ENCODE measurements around the gene NAGLU. TPM values are rescaled to one million over a fixed set of nuclear protein-coding genes. Genes with fewer than 3 reads are reported as not detected.

Gene NAGLU
- total and polyA plus RNA-seq, 2 of the 13 experiments (the other 11 are each of a cell fraction or from before 2014, with no cell fraction given): 28.2 to 40.1 TPM

- TF ChIP-seq MAX (IDR thresholded peaks at IDR 0.05) (peak; percentile 60; the same call in 1 of the 2 replicates), PTBP1 (IDR thresholded peaks at IDR 0.05; ENCODE audit: low read depth, low read length, poor library complexity, severe bottlenecking) (no peak), JUNB (CRISPR knock-in tag; IDR thresholded peaks at IDR 0.05; ENCODE audit: borderline replicate concordance) (peak; percentile 34; the same call in 1 of the 2 replicates), POLR2G (IDR thresholded peaks at IDR 0.05; ENCODE audit: low read depth, low read length) (peak; percentile 92), KDM6A (CRISPR knock-in tag; IDR thresholded peaks at IDR 0.05; ENCODE audit: low read depth) (no peak), TAF1 (CRISPR knock-in tag; IDR thresholded peaks at IDR 0.05) (peak; percentile 87), MBNL3 (CRISPR knock-in tag; conservative IDR thresholded peaks at IDR 0.05) (no peak), TRAFD1 (CRISPR knock-in tag; IDR thresholded peaks at IDR 0.05; ENCODE audit: borderline replicate concordance) (peak; percentile 61; the same call in 1 of the 2 replicates), ZNF513 (CRISPR knock-in tag; conservative IDR thresholded peaks at IDR 0.05) (no peak), MBD4 (IDR thresholded peaks at IDR 0.05; ENCODE audit: borderline replicate concordance, low read length) (no peak), MAF1 (CRISPR knock-in tag; IDR thresholded peaks at IDR 0.05; ENCODE audit: borderline replicate concordance) (peak; percentile 95; the same call in 1 of the 2 replicates), ZNF773 (CRISPR knock-in tag; IDR thresholded peaks at IDR 0.05; ENCODE audit: borderline replicate concordance) (no peak), ZNF891 (CRISPR knock-in tag; IDR thresholded peaks at IDR 0.05) (peak; percentile 80), HCFC1 (IDR thresholded peaks at IDR 0.05; ENCODE audit: low read depth, low read length) (peak; percentile 74), ZNF260 (CRISPR knock-in tag; IDR thresholded peaks at IDR 0.05; ENCODE audit: borderline replicate concordance, low read depth) (no peak), ZNF101 (CRISPR knock-in tag; IDR thresholded peaks at IDR 0.05; ENCODE audit: borderline replicate concordance, low read depth) (no peak), ZNF570 (CRISPR knock-in tag; IDR thresholded peaks at IDR 0.05; ENCODE audit: borderline replicate concordance) (0 out of 2 replicates have a peak, but pooled peaks have one; percentile 28), ZNF562 (CRISPR knock-in tag; IDR thresholded peaks at IDR 0.05; ENCODE audit: borderline replicate concordance) (no peak), SP4 (CRISPR knock-in tag; IDR thresholded peaks at IDR 0.05) (no peak; the same call in none of the 2 replicates), ZFYVE20 (CRISPR knock-in tag; IDR thresholded peaks at IDR 0.05; ENCODE audit: borderline replicate concordance, low read depth) (no peak), TRIM24 (CRISPR knock-in tag; IDR thresholded peaks at IDR 0.05) (no peak), HOXA9 (CRISPR knock-in tag; IDR thresholded peaks at IDR 0.05; ENCODE audit: borderline replicate concordance) (no peak), NKX3-1 (CRISPR knock-in tag; IDR thresholded peaks at IDR 0.05) (no peak), POLR2AphosphoS2 (IDR thresholded peaks at IDR 0.05; ENCODE audit: low read depth, low read length) (peak; percentile 90), ETS1 (CRISPR knock-in tag; IDR thresholded peaks at IDR 0.05) (0 out of 2 replicates have a peak, but pooled peaks have one; percentile 39)
- TF ChIP-seq, protein P1, sequence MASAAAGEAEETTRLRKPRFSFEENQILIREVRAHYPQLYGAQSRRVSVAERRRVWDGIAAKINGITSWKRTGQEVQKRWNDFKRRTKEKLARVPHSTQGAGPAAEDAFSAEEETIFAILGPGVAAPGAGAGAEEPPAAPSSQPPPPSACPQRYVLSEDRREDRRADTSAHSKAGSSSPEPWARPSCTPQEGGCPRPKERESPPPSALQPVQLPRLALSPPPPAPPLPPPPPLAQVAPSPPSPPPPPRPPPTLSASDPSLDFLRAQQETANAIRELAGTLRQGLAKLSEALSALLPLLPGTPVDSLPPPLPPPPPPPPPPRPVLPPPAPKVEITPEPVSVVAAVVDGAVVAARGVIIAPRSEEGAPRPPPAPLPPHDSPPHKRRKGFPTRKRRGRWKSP (CRISPR knock-in tag; IDR thresholded peaks at IDR 0.05): no peak; the same call in 1 of the 2 replicates
These were observed 25.9 kb downstream of the NAGLU start, which contains the start of gene COASY (continued) for GRCh38 chr17:42561897-42562387.

Measured in HepG2 (cell line).